Measurements from ENCODE around the gene ISG20.
A peak's percentile ranks its signal among the peaks of the same experiment; 100 is the strongest.

Gene ISG20

GRCh38 chr15:88638626-88639372, at the start of gene ISG20:
ISG20 (plus strand) TSS chr15:88639016; CDS start chr15:88639367, 351 bp downstream.
- peak; percentile 77 for DNase-seq

- no peak for DNase-seq
Observed at GRCh38 chr15:88590759-88591158, 48.1 kb upstream of the ISG20 start.

GRCh38 chr15:88591384-88591783, 47.4 kb upstream of the ISG20 start:
- no peak for DNase-seq

- no peak for DNase-seq
Observed at GRCh38 chr15:88603885-88604284, 34.9 kb upstream of the ISG20 start.

- DNase-seq, result no peak
Observed at GRCh38 chr15:88604381-88605188, 34.2 kb upstream of the ISG20 start.

GRCh38 chr15:88605189-88606069, 33.4 kb upstream of the ISG20 start:
- DNase-seq, result no peak

GRCh38 chr15:88606070-88606794, 32.6 kb upstream of the ISG20 start:
- DNase-seq, result no peak

- no peak for DNase-seq
Observed at GRCh38 chr15:88607951-88608350, 30.9 kb upstream of the ISG20 start.

- DNase-seq, result no peak
Observed at GRCh38 chr15:88608607-88609181, 30.1 kb upstream of the ISG20 start.

- no peak for DNase-seq
Observed at GRCh38 chr15:88609344-88610090, 29.3 kb upstream of the ISG20 start.

- no peak for DNase-seq
Observed at GRCh38 chr15:88610701-88611231, 28.1 kb upstream of the ISG20 start.

GRCh38 chr15:88612186-88612796, 26.5 kb upstream of the ISG20 start:
- no peak for DNase-seq

- no peak for DNase-seq
Observed at GRCh38 chr15:88613074-88613944, 25.5 kb upstream of the ISG20 start.

GRCh38 chr15:88615303-88616107, 23.3 kb upstream of the ISG20 start:
- DNase-seq, result no peak

- no peak for DNase-seq
Observed at GRCh38 chr15:88616240-88616639, 22.6 kb upstream of the ISG20 start.

- no peak for DNase-seq
Observed at GRCh38 chr15:88617031-88617722, 21.6 kb upstream of the ISG20 start.

GRCh38 chr15:88617790-88618189, 21.0 kb upstream of the ISG20 start:
- no peak for DNase-seq

GRCh38 chr15:88618686-88619085, 20.1 kb upstream of the ISG20 start:
- no peak for DNase-seq
